Measurements from ENCODE around the gene ARFGAP2.
"Not testable (repeated sequence)": the region's sequence is repeated elsewhere in the genome, so short reads cannot be mapped to it uniquely, and the experiment has no call there.

Gene ARFGAP2

DNA sequence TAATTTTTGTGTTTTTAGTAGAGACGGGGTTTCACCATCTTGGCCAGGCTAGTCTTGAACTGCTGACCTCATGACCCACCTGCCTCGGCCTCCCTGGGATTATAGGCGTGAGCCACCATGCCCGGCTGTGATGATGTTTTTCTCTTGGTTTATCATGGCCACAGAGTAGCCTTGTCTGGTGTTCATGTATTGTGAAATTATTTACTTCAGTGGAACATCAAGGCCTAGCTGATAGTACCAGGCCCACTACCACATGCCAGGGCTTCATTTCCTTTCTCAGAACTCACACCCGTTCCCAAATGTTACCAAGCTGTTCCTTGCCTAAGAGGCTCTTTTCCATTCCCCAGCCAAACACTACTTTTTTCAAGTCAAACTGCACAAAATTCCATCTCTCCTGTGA is 31.9 kb upstream of the ARFGAP2 start:
- Histone ChIP-seq H3K9me3 (ENCODE audit: control insufficient read depth, insufficient read depth, low read depth, low read length) (no peaks in the 10 kb centered on the region), H3K4me1 (ENCODE audit: control insufficient read depth, insufficient read depth, low read length) (no peaks in the 10 kb centered on the region), H3K27ac (ENCODE audit: extremely low read depth, low read depth, low read length) (no peak overlapping the region), H3K4me3 (ENCODE audit: low read depth, low read length) (no peak overlapping the region), H3K36me3 (ENCODE audit: control insufficient read depth in 2 of 2, insufficient read depth in 1 of 2, low read length in 2 of 2) (no peaks in the 10 kb centered on the region)
- ChIA-PET CTCF (interaction anchor here (0.6 kb wide), 1 partner anchor 281 kb away, joined by 3 read pairs; no protein-coding TSS in a partner anchor), POLR2A (interaction anchor here (0.6 kb wide), 1 partner anchor 167 kb away, joined by 3 read pairs; no protein-coding TSS in a partner anchor)
- TF ChIP-seq ZNF174 (tag by site-specific recombination; IDR thresholded peaks at IDR 0.05) (no peak), ZNF223 (tag by site-specific recombination; IDR thresholded peaks at IDR 0.05) (no peak), ZNF624 (tag by site-specific recombination; IDR thresholded peaks at IDR 0.05) (no peak), ZNF19 (tag by site-specific recombination; IDR thresholded peaks at IDR 0.05; ENCODE audit: low read depth) (no peak), KLF10 (tag by site-specific recombination; IDR thresholded peaks at IDR 0.05) (no peak), ZNF664 (tag by site-specific recombination; IDR thresholded peaks at IDR 0.05) (no peak), ZNF132 (tag by site-specific recombination; IDR thresholded peaks at IDR 0.05; ENCODE audit: borderline replicate concordance) (no peak), ZNF544 (tag by site-specific recombination; IDR thresholded peaks at IDR 0.05) (no peak), ZNF585B (tag by site-specific recombination; IDR thresholded peaks at IDR 0.05) (no peak), OVOL3 (tag by site-specific recombination; IDR thresholded peaks at IDR 0.05) (no peak), REPIN1 (tag by site-specific recombination; IDR thresholded peaks at IDR 0.05; ENCODE audit: low read depth) (no peak), ZNF560 (tag by site-specific recombination; IDR thresholded peaks at IDR 0.05; ENCODE audit: borderline replicate concordance) (no peak)
- TF ChIP-seq, protein P1, sequence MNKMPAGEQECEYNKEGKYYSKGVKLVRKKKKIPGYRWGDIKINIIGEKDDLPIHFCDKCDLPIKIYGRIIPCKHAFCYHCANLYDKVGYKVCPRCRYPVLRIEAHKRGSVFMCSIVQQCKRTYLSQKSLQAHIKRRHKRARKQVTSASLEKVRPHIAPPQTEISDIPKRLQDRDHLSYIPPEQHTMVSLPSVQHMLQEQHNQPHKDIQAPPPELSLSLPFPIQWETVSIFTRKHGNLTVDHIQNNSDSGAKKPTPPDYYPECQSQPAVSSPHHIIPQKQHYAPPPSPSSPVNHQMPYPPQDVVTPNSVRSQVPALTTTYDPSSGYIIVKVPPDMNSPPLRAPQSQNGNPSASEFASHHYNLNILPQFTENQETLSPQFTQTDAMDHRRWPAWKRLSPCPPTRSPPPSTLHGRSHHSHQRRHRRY (tag by site-specific recombination; IDR thresholded peaks at IDR 0.05), result no peak

DNA sequence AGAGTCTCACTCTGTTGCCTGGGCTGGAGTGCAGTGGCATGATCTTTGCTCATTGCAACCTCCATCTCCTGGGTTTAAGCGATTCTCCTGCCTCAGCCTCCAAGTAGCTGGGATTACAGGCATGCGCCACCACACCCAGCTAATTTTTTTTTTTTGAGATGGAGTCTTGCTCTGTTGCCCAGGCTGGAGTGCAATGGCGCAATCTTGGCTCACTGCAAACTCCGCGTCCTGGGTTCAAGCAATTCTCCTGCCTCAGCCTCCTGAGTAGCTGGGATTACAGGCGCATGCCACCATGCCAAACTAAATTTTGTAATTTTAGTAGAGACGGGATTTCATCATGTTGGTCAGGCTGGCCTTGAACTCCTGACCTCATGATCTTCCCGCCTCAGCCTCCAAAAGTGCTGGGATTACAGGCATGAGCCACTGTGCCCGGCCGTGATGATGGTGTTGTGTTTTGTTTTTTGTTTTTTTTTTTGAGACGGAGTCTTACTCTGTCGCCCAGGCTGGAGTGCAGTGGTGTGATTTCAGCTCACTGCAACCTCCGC is 31.4 kb upstream of the ARFGAP2 start:
- not testable (repeated sequence) for H3K9me3 ChIP-seq (ENCODE audit: control insufficient read depth, insufficient read depth, low read depth, low read length); H3K4me3 ChIP-seq (ENCODE audit: low read depth, low read length); H3K36me3 ChIP-seq (ENCODE audit: control insufficient read depth in 2 of 2, insufficient read depth in 1 of 2, low read length in 2 of 2); H3K27ac ChIP-seq (ENCODE audit: extremely low read depth, low read depth, low read length); H3K4me1 ChIP-seq (ENCODE audit: control insufficient read depth, insufficient read depth, low read length)
- ChIA-PET POLR2A (interaction anchor here (0.6 kb wide), 1 partner anchor 168 kb away, joined by 3 read pairs; no protein-coding TSS in a partner anchor), CTCF (interaction anchor here (0.5 to 0.7 kb wide), 2 partner anchors 29 to 73 kb away, joined by 4 to 5 read pairs; no protein-coding TSS in a partner anchor)
- TF ChIP-seq ZNF121 (tag by site-specific recombination; IDR thresholded peaks at IDR 0.05), result peak; percentile 70; the same call in 1 of the 2 replicates

DNA sequence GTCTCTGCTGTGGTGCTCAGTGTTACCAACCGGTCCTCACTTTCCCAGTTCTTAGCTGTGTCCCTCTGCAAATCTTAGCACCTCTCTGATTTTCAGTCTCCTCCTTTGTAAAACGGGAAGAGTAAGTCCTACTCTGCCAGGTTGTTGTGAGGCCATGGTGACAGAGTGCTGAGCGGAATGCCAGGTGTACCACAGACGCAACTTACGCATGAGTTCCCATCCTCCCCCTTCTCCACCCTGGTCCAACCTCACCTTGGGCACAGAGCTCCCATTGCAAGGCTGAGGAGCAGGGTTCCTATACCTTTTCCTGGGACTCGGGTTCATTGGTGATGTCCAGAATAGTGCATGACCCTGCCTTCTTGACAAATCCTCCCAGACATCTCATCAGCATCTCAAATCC is 30.8 kb upstream of the ARFGAP2 start:
- CTCF ChIA-PET, result interaction anchor here (0.7 kb wide), 1 partner anchor 29 kb away, joined by 5 read pairs; no protein-coding TSS in a partner anchor
- H3K36me3 ChIP-seq (ENCODE audit: control insufficient read depth in 2 of 2, insufficient read depth in 1 of 2, low read length in 2 of 2), result no peaks in the 10 kb centered on the region
- no peak overlapping the region for H3K4me3 ChIP-seq (ENCODE audit: low read depth, low read length)
- no peaks in the 10 kb centered on the region for H3K4me1 ChIP-seq (ENCODE audit: control insufficient read depth, insufficient read depth, low read length)
- POLR2A ChIA-PET, result no interaction called here
- H3K27ac ChIP-seq (ENCODE audit: extremely low read depth, low read depth, low read length), result no peak overlapping the region
- no peaks in the 10 kb centered on the region for H3K9me3 ChIP-seq (ENCODE audit: control insufficient read depth, insufficient read depth, low read depth, low read length)
- TF ChIP-seq, protein P2, sequence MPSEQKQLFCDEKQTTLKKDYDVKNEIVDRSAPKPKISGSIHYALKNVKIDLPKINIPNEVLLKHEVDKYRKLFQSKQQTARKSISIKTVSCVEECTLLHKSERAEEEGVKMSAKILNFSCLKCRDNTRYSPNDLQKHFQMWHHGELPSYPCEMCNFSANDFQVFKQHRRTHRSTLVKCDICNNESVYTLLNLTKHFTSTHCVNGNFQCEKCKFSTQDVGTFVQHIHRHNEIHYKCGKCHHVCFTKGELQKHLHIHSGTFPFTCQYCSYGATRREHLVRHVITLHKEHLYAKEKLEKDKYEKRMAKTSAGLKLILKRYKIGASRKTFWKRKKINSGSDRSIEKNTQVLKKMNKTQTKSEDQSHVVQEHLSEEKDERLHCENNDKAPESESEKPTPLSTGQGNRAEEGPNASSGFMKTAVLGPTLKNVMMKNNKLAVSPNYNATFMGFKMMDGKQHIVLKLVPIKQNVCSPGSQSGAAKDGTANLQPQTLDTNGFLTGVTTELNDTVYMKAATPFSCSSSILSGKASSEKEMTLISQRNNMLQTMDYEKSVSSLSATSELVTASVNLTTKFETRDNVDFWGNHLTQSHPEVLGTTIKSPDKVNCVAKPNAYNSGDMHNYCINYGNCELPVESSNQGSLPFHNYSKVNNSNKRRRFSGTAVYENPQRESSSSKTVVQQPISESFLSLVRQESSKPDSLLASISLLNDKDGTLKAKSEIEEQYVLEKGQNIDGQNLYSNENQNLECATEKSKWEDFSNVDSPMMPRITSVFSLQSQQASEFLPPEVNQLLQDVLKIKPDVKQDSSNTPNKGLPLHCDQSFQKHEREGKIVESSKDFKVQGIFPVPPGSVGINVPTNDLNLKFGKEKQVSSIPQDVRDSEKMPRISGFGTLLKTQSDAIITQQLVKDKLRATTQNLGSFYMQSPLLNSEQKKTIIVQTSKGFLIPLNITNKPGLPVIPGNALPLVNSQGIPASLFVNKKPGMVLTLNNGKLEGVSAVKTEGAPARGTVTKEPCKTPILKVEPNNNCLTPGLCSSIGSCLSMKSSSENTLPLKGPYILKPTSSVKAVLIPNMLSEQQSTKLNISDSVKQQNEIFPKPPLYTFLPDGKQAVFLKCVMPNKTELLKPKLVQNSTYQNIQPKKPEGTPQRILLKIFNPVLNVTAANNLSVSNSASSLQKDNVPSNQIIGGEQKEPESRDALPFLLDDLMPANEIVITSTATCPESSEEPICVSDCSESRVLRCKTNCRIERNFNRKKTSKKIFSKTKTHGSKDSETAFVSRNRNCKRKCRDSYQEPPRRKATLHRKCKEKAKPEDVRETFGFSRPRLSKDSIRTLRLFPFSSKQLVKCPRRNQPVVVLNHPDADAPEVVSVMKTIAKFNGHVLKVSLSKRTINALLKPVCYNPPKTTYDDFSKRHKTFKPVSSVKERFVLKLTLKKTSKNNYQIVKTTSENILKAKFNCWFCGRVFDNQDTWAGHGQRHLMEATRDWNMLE (tag by site-specific recombination; conservative IDR thresholded peaks at IDR 0.05; ENCODE audit: low read depth), result no peak
- TF ChIP-seq ZNF248 (tag by site-specific recombination; IDR thresholded peaks at IDR 0.05), result no peak
- TF ChIP-seq ZNF585B (tag by site-specific recombination; IDR thresholded peaks at IDR 0.05), result no peak
- TF ChIP-seq, protein P3, sequence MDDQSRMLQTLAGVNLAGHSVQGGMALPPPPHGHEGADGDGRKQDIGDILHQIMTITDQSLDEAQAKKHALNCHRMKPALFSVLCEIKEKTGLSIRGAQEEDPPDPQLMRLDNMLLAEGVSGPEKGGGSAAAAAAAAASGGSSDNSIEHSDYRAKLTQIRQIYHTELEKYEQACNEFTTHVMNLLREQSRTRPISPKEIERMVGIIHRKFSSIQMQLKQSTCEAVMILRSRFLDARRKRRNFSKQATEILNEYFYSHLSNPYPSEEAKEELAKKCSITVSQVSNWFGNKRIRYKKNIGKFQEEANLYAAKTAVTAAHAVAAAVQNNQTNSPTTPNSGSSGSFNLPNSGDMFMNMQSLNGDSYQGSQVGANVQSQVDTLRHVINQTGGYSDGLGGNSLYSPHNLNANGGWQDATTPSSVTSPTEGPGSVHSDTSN (CRISPR knock-in tag; IDR thresholded peaks at IDR 0.05), result no peak
- TF ChIP-seq SCRT1 (tag by site-specific recombination; IDR thresholded peaks at IDR 0.05; ENCODE audit: borderline replicate concordance), result no peak
- no peak for TF ChIP-seq ZNF658 (tag by site-specific recombination; IDR thresholded peaks at IDR 0.05)
- TF ChIP-seq ZNF221 (tag by site-specific recombination; IDR thresholded peaks at IDR 0.05; ENCODE audit: borderline replicate concordance), result no peak
- TF ChIP-seq, protein P4, sequence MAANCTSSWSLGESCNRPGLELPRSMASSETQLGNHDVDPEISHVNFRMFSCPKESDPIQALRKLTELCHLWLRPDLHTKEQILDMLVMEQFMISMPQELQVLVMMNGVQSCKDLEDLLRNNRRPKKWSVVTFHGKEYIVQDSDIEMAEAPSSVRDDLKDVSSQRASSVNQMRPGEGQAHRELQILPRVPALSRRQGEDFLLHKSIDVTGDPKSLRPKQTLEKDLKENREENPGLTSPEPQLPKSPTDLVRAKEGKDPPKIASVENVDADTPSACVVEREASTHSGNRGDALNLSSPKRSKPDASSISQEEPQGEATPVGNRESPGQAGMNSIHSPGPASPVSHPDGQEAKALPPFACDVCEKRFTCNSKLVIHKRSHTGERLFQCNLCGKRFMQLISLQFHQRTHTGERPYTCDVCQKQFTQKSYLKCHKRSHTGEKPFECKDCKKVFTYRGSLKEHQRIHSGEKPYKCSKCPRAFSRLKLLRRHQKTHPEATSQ (tag by site-specific recombination; IDR thresholded peaks at IDR 0.05), result no peak
- TF ChIP-seq ZNF140 (tag by site-specific recombination; IDR thresholded peaks at IDR 0.05), result no peak
- no peak for TF ChIP-seq ZNF433 (tag by site-specific recombination; IDR thresholded peaks at IDR 0.05; ENCODE audit: low read depth)

All from HEK293 (cell line).